K562 (cell line): Measurements from ENCODE around the gene ALG5. TPM values are rescaled to one million over a fixed set of nuclear protein-coding genes. Genes with fewer than 3 reads are reported as not detected.

Source experiments
- ATAC-seq: fragments of 200-7000 bp; cut with Tn5 transposase; 3 replicates; pipeline ENCODE4 v1.9.1; 2020; ENCODE audit warnings: moderate library complexity
- BruUV-seq: library from RNA; stranded (reverse); fragments of 400-500 nt; replicated peaks from 2 replicates; lab custom pipeline; 2021; lab: Mats Ljungman, UMichigan
- CTCF ChIA-PET: fragments of 300-600 bp; formaldehyde crosslinking; extraction: SDS; loops from one replicate; lab custom pipeline; 2021; ENCODE audit warnings: low intra/inter-chr PET ratio; lab: Yijun Ruan, JAX
- POLR2A ChIA-PET: fragments of 300-600, 350-650 bp; sonication (Branson Sonifier 250); formaldehyde crosslinking; extraction: SDS; loops from one replicate; lab custom pipeline; 2021; ENCODE audit warnings: antibody characterized with exemption, inconsistent platforms; lab: Yijun Ruan, JAX
- DNase-seq, 4 experiments: peaks; one replicate each; pipeline versions ENCODE4 v3.0.0 to v3.0.0-alpha.2; 2011 to 2018; ENCODE audit warnings: low spot score in 3 of 4, mixed read lengths in 3 of 4; ENCODE audit errors: extremely low read depth in 1 of 4
- FAIRE-seq: peaks from 2 replicates; lab custom pipeline; 2011; peaks lifted over from hg19 to GRCh38; lab: Jason Lieb, UNC
- H2AFZ ChIP-seq: 2 replicates; pipeline ENCODE4 v1.6.0; 2011; ENCODE audit warnings: low read depth, low read length, control low read depth, inconsistent platforms
- H3K27ac ChIP-seq: fragments of 200-600 bp; 3 replicates; pipeline ENCODE4 v1.8.0; 2011; ENCODE audit warnings: low read depth, mild to moderate bottlenecking, control low read depth, inconsistent platforms, low read length, moderate library complexity, mixed read lengths; ENCODE audit errors: extremely low read depth
- H3K27me3 ChIP-seq, 2 experiments: fragments of 300-600 bp in 1 of 2; 2 replicates in 1 of 2; 3 replicates in 1 of 2; pipeline versions ENCODE4 v1.6.0 to v1.8.0; 2011; ENCODE audit warnings: inconsistent platforms in 2 of 2, low read length in 2 of 2, mild to moderate bottlenecking in 1 of 2, mixed read lengths in 1 of 2, moderate library complexity in 1 of 2; ENCODE audit not compliant: control insufficient read depth in 2 of 2, insufficient read depth in 2 of 2
- H3K36me3 ChIP-seq: fragments of 300-600 bp; 3 replicates; pipeline ENCODE4 v1.8.0; 2011; ENCODE audit warnings: mild to moderate bottlenecking, low read length, inconsistent platforms; ENCODE audit not compliant: control insufficient read depth, insufficient read depth
- H3K4me1 ChIP-seq, 2 experiments: fragments of 200-600 bp in 1 of 2; replicated peaks in 1 of 2; 2 replicates in 1 of 2; 3 replicates in 1 of 2; pipeline versions ENCODE4 v1.5.1 to v1.8.0; 2011; ENCODE audit warnings: inconsistent platforms in 2 of 2, low read length in 2 of 2, mild to moderate bottlenecking in 1 of 2, mixed read lengths in 1 of 2, moderate library complexity in 1 of 2; ENCODE audit not compliant: control insufficient read depth in 2 of 2, insufficient read depth in 2 of 2
- H3K4me2 ChIP-seq: 2 replicates; pipeline ENCODE4 v1.6.1; 2011; ENCODE audit warnings: low read length, control low read depth, inconsistent platforms, mixed read lengths; ENCODE audit not compliant: insufficient read depth
- H3K4me3 ChIP-seq: fragments of 200-600 bp; sonication (generic), shearing (Covaris generic); 2 replicates; pipeline ENCODE4 v1.5.1; 2016; ENCODE audit warnings: control low read depth, inconsistent platforms
- H3K79me2 ChIP-seq: fragments of 200-600 bp; 3 replicates; pipeline ENCODE4 v1.8.0; 2011; ENCODE audit warnings: low read length, inconsistent platforms; ENCODE audit not compliant: control insufficient read depth, insufficient read depth
- H3K9ac ChIP-seq, 2 experiments: 2 replicates each; pipeline versions ENCODE4 v1.6.0 to v1.6.1; 2011; ENCODE audit warnings: low read depth in 2 of 2, low read length in 2 of 2, control low read depth in 1 of 2, inconsistent platforms in 1 of 2, mild to moderate bottlenecking in 1 of 2, mixed read lengths in 1 of 2; ENCODE audit not compliant: insufficient read depth in 1 of 2
- H3K9me1 ChIP-seq: one replicate; pipeline ENCODE4 v1.6.0; 2011; ENCODE audit warnings: inconsistent platforms, mild to moderate bottlenecking, low read length, moderate library complexity; ENCODE audit not compliant: control insufficient read depth, insufficient read depth
- H3K9me3 ChIP-seq: replicated peaks from 2 replicates; pipeline ENCODE4 v1.5.1; 2011; ENCODE audit warnings: low read depth, low read length, inconsistent platforms; ENCODE audit not compliant: control insufficient read depth, insufficient read depth
- H4K20me1 ChIP-seq: replicated peaks from 2 replicates; pipeline ENCODE4 v1.6.1; 2011; ENCODE audit warnings: low read length, inconsistent platforms, mixed read lengths; ENCODE audit not compliant: control insufficient read depth, insufficient read depth
- FIP1L1 ChIP-seq: fragments of 200-400 bp; formaldehyde crosslinking; IDR thresholded peaks from 2 replicates; pipeline ENCODE4 v1.6.1; 2018; ENCODE audit warnings: mild to moderate bottlenecking, low read depth, low read length; ENCODE audit not compliant: poor library complexity, severe bottlenecking
- FOXO4 ChIP-seq: fragments of 450-650 bp; formaldehyde crosslinking; IDR thresholded peaks from 2 replicates; pipeline ENCODE4 v1.4.0; 2020; ENCODE audit warnings: mild to moderate bottlenecking, moderate library complexity
- GTF2A2 ChIP-seq: IDR thresholded peaks from 2 replicates; pipeline ENCODE4 v1.6.1; 2016; ENCODE audit warnings: mild to moderate bottlenecking, missing genetic modification characterization, missing compliant biosample characterization
- KDM1A ChIP-seq, 2 experiments: fragments of 450-650 bp; IDR thresholded peaks; 2 replicates each; pipeline ENCODE4 v1.6.1; 2016; ENCODE audit warnings: mild to moderate bottlenecking in 2 of 2
- MAFG ChIP-seq: fragments of 450-650 bp; conservative IDR thresholded peaks from 2 replicates; pipeline ENCODE4 v1.6.1; 2016; ENCODE audit warnings: missing genetic modification characterization, missing compliant biosample characterization
- RNF219 ChIP-seq: fragments of 250-450 bp; sonication (Bioruptor Pico); IDR thresholded peaks from 2 replicates; pipeline ENCODE4 v1.5.0; 2022; ENCODE audit warnings: mild to moderate bottlenecking
- THRA ChIP-seq: fragments of 450-650 bp; IDR thresholded peaks from 2 replicates; pipeline ENCODE4 v1.6.1; 2017; ENCODE audit warnings: mild to moderate bottlenecking, moderate library complexity
- THRB ChIP-seq: fragments of 450-650 bp; formaldehyde crosslinking; conservative IDR thresholded peaks from 2 replicates; pipeline ENCODE4 v1.4.0; 2022; ENCODE audit warnings: mild to moderate bottlenecking, missing genetic modification characterization
- ZNF395 ChIP-seq: fragments of 200-800 bp; sonication (Bioruptor generic); IDR thresholded peaks from 2 replicates; pipeline ENCODE4 v1.6.1; 2017; ENCODE audit warnings: missing genetic modification characterization, missing compliant biosample characterization
- WGBS: fragments of 100-300 bp; shearing (Covaris generic); methylation state at CpG from one replicate; pipeline ENCODE4 v1.1.6; 2016; ENCODE audit warnings: low coverage, mixed read lengths; ENCODE audit not compliant: insufficient coverage; ENCODE audit errors: missing lambda C conversion rate; 5-methylcytosine and 5-hydroxymethylcytosine counted together
- in situ Hi-C: fragments of 300-500 bp; cut with MboI; formaldehyde crosslinking; loops from 4 replicates; pipeline ENCODE4 v1.15.0; 2018; ENCODE audit warnings: inconsistent platforms, mixed read lengths
- intact Hi-C: fragments of 100-400 bp; cut with micrococcal nuclease; formaldehyde crosslinking; loops from 2 replicates; pipeline ENCODE4 v1.14.2; 2022
- polyA plus RNA-seq, 8 experiments: library from polyadenylated mRNA; depleted of rRNA in 4 of 8; stranded (reverse) in 5 of 8; unstranded in 3 of 8; fragments of >200 nt; fragmentation: Nextera tagmentation in 2 of 8; fragmentation: Illumina TruSeq in 1 of 8; extraction: Ambion mirVana in 2 of 8; extraction: Trizol in 1 of 8; gene quantifications; 2 replicates each; pipeline versions ENCODE4 v1.2.1 to v1.2.3, GENCODE V29; 2011 to 2014; ENCODE audit warnings: inconsistent platforms in 1 of 8, missing spikeins in 1 of 8
- total RNA-seq, 7 experiments: library from RNA; depleted of rRNA in 6 of 7; stranded (reverse); fragments of >200 nt in 6 of 7; fragmentation: Illumina TruSeq in 2 of 7; extraction: Trizol in 2 of 7; gene quantifications; 2 replicates each; pipeline versions ENCODE4 v1.2.1 to v1.2.3, GENCODE V29; 2011 to 2021; ENCODE audit warnings: low replicate concordance in 1 of 7

The ALG5 gene
- total and polyA plus RNA-seq, 9 of the 15 experiments (the other 6 are each of a cell fraction or from before 2014, with no cell fraction given), result 33.6 to 80.5 (median 48.2) TPM

GRCh38 chr13:36907821-36908220 lies 91.3 kb downstream of the ALG5 start:
- Histone ChIP-seq H3K9me3 (no peaks in the 10 kb centered on the region), H3K9ac (no peak overlapping the region), H3K4me3 (no peak overlapping the region), H2AFZ (no peak overlapping the region), H3K4me1 (no peaks in the 10 kb centered on the region; a peak in 1 of 5 replicates), H3K9me1 (no peaks in the 10 kb centered on the region), H4K20me1 (no peaks in the 10 kb centered on the region), H3K36me3 (no peaks in the 10 kb centered on the region), H3K79me2 (no peaks in the 10 kb centered on the region), H3K27ac (no peak overlapping the region), H3K4me2 (no peak overlapping the region), H3K27me3 (peaks cover 3 to 9% of the 10 kb centered on the region in 2 experiments; a peak in 1 of 5 replicates)
- ATAC-seq (no peak), FAIRE-seq (no peak), DNase-seq (no peak)
- intact Hi-C loops (no loop called here), in situ Hi-C loops (no loop called here)
- ChIA-PET POLR2A (no interaction called here), CTCF (no interaction called here)
- WGBS, result 0% methylated on average over 2 of the region's 2 CpGs
- TF ChIP-seq FIP1L1, result no peak
- TF ChIP-seq THRB (CRISPR knock-in tag), result no peak
- no peak for TF ChIP-seq THRA
- no peak for TF ChIP-seq FOXO4 (CRISPR knock-in tag)
- no peak for TF ChIP-seq ZNF395 (CRISPR knock-in tag)
- TF ChIP-seq KDM1A (IDR thresholded peaks at IDR 0.05), result no peak
- no peak for TF ChIP-seq RNF219 (CRISPR knock-in tag)
- no peak for TF ChIP-seq MAFG (tag)
- TF ChIP-seq GTF2A2 (tag), result no peak
- BruUV-seq, result no TSS peak
